Measurements from ENCODE around the gene UBE2Q2. TPM values are rescaled to one million over a fixed set of nuclear protein-coding genes. Genes with fewer than 3 reads are reported as not detected.

UBE2Q2 gene
- total and polyA plus RNA-seq, 9 of the 15 experiments (the other 6 are each of a cell fraction or from before 2014, with no cell fraction given), result 6.2 to 24.0 (median 16.2) TPM

DNA sequence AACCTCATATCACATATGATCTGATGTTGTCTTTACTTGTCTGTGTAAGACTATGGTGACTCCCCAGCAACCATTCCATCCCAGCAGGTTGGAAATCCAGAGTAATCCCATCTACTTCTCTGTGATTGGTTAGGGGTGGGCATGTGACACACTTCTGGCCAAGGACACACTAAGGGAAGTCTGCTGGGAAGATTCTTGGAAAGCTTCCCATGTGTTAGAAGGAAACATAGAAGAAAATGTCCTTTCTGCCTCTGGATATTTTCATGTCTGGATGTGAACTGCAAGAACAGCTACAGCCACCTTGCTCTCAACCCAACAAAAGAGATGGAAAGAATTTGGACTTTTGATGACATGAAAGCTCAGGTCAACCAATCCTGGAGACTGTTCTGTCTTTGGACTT is 2.6 kb upstream of the UBE2Q2 start:
- no TSS peak for BruUV-seq (replicated peaks)
- TF ChIP-seq FOXA1 (IDR thresholded peaks at IDR 0.05; ENCODE audit: borderline replicate concordance) (no peak), GTF2A2 (tag; IDR thresholded peaks at IDR 0.05) (no peak), ZNF224 (CRISPR knock-in tag; IDR thresholded peaks at IDR 0.05) (no peak), CC2D1A (IDR thresholded peaks at IDR 0.05) (no peak), ARID1B (IDR thresholded peaks at IDR 0.05) (no peak), FOS (IDR thresholded peaks at IDR 0.05; ENCODE audit: extremely low read depth, insufficient read length) (peak; percentile 7), RAD51 (IDR thresholded peaks at IDR 0.05; ENCODE audit: borderline replicate concordance, low read depth) (peak; percentile 83), HNRNPK (IDR thresholded peaks at IDR 0.05; ENCODE audit: low read depth, low read length, poor library complexity, severe bottlenecking) (no peak), HDAC2 (IDR thresholded peaks at IDR 0.05) (no peak)
- TF ChIP-seq, protein P1, sequence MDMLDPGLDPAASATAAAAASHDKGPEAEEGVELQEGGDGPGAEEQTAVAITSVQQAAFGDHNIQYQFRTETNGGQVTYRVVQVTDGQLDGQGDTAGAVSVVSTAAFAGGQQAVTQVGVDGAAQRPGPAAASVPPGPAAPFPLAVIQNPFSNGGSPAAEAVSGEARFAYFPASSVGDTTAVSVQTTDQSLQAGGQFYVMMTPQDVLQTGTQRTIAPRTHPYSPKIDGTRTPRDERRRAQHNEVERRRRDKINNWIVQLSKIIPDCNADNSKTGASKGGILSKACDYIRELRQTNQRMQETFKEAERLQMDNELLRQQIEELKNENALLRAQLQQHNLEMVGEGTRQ (CRISPR knock-in tag; IDR thresholded peaks at IDR 0.05), result peak; percentile 91
- TF ChIP-seq, protein P2, sequence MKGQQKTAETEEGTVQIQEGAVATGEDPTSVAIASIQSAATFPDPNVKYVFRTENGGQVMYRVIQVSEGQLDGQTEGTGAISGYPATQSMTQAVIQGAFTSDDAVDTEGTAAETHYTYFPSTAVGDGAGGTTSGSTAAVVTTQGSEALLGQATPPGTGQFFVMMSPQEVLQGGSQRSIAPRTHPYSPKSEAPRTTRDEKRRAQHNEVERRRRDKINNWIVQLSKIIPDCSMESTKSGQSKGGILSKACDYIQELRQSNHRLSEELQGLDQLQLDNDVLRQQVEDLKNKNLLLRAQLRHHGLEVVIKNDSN (CRISPR knock-in tag; IDR thresholded peaks at IDR 0.05), result peak; percentile 84
- DNase-seq (ENCODE audit: extremely low read depth in 1 of 4, low spot score in 3 of 4), result no peak
- no peak for ATAC-seq
- ChIA-PET POLR2A (interaction anchor here (0.6 to 4.4 kb wide), 7 partner anchors 9 to 25 kb away, joined by 3 to 38 read pairs (median 5); no protein-coding TSS in a partner anchor), CTCF (ENCODE audit: low intra/inter-chr PET ratio) (no interaction called here)
- Histone ChIP-seq H3K27me3 (ENCODE audit: control insufficient read depth in 2 of 2, insufficient read depth in 2 of 2, low read length in 2 of 2) (no peaks in the 10 kb centered on the region), H3K36me3 (ENCODE audit: control insufficient read depth, insufficient read depth, low read length) (peaks cover 6% of the 10 kb centered on the region), H4K20me1 (replicated peaks; ENCODE audit: control insufficient read depth, insufficient read depth, low read length) (peaks cover 3% of the 10 kb centered on the region; the same call in 1 of the 2 replicates), H3K4me1 (replicated peaks in 1 of 2; ENCODE audit: control insufficient read depth in 2 of 2, insufficient read depth in 2 of 2, low read length in 2 of 2) (peaks cover 24 to 27% of the 10 kb centered on the region in 2 experiments), H3K9ac (ENCODE audit: insufficient read depth in 1 of 2, low read depth in 2 of 2, low read length in 2 of 2) (no peak overlapping the region), H3K9me3 (replicated peaks; ENCODE audit: control insufficient read depth, insufficient read depth, low read depth, low read length) (no peaks in the 10 kb centered on the region), H3K4me2 (ENCODE audit: insufficient read depth, low read length) (no peak overlapping the region), H3K4me3 (no peak overlapping the region), H3K27ac (ENCODE audit: extremely low read depth, low read depth, low read length) (no peak overlapping the region), H3K9me1 (ENCODE audit: control insufficient read depth, insufficient read depth, low read length) (no peaks in the 10 kb centered on the region), H2AFZ (ENCODE audit: low read depth, low read length) (no peak overlapping the region), H3K79me2 (ENCODE audit: control insufficient read depth, insufficient read depth, low read length) (peaks cover 23% of the 10 kb centered on the region)
- in situ Hi-C loops (cut with MboI) (no loop called here), intact Hi-C loops (cut with micrococcal nuclease) (no loop called here)
- no peak for FAIRE-seq

Measured in K562 (cell line).